HG03378 (cell line): ENCODE results near the gene CCDC92.
"Not testable (repeated sequence)": the region's sequence is repeated elsewhere in the genome, so short reads cannot be mapped to it uniquely, and the experiment has no call there.

Experiments
- ATAC-seq: cut with Tn5 transposase; IDR thresholded peaks from one replicate; pipeline ENCODE4 v1.9.1; 2021; ENCODE audit warnings: mild to moderate bottlenecking, moderate library complexity; ENCODE audit not compliant: unreplicated experiment

The CCDC92 gene

DNA sequence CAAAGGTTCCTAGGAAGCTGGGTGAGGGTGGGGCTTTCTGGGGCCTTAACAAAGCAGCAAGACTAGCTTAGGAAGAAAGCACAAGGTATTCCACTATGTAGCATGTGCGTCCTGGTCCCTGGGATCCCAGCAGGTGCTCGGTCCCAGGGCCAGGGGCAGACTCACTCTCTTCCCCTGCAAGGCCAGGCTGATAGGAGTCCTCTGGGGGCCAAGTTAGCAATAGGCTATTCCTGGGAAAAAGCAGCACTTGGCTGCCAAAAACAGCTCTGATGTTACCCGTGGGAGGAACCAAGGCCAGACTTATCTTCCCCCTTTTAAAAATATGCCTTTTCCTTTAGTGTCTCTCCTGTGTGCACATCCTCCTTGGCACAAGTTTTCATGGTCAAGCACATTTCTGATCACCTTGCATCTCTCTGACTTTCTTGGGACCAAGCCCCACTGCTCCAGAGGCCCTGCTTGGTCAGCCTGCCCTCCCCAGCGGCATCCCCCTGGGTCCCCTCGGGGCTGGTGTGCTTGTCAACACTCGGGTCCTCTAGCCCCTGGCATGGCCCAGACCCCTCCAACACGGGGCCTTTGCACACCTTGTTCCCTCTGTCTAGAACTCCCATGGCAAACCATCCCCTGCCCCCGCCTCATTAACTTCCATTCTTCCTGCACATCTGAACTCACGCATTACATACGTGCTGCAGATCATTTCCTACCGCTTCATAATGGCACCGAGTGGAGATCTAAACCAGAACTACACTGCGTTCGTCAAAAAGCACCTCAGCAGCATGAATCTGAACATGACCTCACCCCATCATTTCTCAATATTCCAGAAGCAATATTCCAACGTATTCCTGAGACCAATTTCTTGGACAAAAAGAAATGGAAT, 21.9 kb downstream of the CCDC92 start:
- ATAC-seq: no peak

DNA sequence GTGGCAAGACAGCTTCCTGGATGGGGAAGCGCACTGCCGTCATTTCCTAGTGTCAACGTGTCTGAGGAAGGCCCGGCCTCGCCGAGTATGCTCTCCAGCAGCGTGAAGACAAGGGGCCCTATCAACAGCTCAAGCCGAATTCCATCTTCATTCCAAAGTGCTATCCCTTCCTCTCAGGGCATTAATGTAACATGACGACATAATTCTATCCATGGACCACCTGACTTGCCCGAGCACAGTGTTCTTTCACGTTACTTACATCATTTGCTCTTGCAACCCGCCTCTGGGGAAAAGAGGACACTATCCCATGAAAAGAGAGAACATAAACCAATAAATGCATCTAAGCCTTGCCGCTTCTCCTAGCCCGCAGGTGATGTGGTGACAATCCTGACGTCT, 22.9 kb downstream of the CCDC92 start:
- ATAC-seq: no peak

DNA sequence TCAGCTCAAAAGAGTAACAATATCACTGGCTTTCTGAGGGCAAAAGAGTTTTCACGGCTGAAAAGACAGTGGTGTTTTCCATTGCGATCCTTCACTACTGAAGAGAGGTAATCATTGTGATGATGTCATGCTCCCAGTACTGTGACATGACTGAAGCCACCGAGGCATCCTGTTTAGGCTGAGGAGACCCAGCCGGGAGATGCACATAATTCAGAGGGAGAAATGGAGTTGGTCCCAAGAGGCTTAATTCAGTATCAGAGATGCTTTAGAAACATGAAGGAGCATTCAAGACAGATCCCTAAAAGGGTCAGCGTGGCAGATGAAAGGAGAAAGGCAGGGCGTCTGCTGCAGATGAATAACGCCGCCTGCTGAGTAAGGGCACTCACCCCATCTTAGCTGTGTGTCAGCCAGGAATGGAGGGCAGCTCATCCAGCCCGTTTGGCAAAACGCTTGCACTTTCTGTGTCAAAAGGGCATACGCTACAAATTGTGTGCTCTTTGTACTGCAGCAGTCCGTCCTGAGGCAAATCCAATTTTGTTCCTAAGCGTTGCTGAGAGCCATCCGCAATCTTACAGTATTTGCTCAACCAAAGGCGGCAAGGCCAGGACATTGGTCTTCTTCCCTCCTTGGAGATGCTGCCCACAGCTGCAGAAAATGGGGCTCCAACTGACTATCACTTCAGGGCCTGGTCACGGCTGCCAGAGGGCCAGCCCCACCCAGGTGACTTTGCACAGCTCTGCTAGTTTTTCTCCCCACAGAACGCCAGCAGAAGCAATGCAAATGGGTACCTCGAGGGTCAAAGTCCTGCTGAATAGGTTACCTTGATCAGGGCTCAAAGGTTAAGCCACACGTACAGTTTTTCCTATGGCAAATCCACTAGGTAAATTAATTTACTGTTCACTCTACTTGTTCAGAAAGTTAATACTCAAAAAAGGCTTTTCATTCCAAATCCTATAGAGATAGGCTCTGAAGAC, 23.5 kb downstream of the CCDC92 start:
- no peak for ATAC-seq

DNA sequence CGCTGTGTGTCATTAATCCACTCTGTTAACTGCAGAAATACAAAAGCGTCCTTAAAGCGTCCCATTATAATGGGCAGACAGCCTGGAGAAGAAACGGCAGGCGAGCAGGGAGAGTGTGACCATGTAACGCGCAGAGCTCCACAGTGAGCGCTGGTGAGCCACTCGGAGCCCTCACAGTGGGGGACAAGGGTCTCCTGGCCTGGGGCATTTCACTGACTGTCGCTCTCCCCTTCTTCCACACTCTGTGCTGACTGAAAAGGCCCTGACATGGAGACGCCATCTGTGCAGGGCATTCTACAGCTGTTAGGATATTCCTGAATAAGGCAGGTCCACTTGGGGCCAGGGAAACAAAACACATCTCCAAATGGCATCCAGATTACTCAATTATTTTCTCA, 24.2 kb downstream of the CCDC92 start:
- no peak for ATAC-seq

DNA sequence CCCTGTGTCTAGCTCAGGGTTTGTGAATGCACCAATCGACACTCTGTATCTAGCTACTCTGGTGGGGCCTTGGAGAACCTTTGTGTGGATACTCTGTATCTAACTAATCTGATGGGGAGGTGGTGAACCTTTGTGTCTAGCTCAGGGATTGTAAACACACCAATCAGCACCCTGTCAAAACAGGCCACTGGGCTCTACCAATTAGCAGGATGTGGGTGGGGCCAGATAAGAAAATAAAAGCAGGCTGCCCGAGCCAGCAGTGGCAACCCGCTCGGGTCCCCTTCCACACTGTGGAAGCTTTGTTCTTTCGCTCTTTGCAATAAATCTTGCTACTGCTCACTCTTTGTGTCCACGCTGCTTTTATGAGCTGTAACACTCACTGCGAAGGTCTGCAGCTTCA, 25.1 kb downstream of the CCDC92 start:
- not testable (repeated sequence) for ATAC-seq

DNA sequence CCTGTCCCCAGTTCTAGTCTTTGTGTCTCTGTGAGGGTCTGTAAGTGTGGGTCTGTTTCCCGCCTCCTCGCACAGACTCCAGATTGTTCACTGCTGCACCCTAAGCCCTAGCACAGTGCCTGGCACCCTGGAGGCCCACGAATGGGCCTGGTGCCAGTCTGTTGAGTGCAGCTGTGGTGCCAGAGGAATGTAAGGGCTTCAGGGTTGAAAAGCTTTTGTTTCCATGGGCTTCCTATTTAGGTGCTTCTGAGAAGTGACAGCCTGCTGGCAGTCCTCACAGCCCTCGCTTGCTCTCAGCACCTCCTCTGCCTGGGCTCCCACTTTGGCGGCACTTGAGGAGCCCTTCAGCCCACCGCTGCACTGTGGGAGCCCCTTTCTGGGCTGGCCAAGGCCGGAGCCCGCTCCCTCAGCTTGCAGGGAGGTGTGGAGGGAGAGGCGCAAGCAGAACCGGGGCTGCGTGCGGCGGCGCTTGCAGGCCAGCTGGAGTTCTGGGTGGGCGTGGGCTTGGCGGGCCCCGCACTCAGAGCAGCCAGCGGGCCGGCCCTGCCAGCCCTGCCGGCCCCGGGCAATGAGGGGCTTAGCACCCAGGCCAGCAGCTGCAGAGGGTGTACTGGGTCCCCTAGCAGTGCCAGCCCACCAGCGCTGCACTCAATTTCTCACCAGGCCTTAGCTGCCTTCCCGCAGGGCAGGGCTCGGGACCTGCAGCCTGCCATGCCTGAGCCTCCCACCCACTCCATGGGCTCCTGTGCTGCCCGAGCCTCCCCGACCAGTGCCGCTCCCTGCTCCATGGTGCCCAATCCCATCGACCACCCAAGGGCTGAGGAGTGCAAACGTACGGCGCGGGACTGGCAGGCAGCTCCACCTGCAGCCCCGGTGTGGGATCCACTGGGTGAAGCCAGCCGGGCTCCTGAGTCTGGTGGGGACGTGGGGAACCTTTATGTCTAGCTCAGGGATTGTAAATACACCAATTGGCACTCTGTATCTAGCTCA, 25.8 kb downstream of the CCDC92 start:
- ATAC-seq: not testable (repeated sequence)

DNA sequence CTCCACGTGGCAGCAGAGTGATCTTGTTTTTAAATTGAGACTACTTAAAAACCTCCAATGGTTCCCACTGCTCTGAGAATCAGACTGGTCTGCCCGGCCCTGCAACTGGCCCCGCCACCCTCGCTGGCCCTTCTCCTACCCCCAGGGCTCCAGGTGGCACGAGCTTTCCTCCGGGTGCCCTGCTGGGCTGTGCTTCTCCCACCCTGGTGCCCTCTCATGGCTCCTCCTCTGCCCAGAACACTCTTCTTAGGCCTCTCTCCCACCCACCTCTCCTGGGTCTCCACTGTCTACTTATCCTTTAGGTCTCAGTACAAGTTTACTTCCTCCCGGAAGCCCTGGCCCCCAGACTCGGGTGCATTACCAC, 26.5 kb downstream of the CCDC92 start:
- no peak for ATAC-seq

DNA sequence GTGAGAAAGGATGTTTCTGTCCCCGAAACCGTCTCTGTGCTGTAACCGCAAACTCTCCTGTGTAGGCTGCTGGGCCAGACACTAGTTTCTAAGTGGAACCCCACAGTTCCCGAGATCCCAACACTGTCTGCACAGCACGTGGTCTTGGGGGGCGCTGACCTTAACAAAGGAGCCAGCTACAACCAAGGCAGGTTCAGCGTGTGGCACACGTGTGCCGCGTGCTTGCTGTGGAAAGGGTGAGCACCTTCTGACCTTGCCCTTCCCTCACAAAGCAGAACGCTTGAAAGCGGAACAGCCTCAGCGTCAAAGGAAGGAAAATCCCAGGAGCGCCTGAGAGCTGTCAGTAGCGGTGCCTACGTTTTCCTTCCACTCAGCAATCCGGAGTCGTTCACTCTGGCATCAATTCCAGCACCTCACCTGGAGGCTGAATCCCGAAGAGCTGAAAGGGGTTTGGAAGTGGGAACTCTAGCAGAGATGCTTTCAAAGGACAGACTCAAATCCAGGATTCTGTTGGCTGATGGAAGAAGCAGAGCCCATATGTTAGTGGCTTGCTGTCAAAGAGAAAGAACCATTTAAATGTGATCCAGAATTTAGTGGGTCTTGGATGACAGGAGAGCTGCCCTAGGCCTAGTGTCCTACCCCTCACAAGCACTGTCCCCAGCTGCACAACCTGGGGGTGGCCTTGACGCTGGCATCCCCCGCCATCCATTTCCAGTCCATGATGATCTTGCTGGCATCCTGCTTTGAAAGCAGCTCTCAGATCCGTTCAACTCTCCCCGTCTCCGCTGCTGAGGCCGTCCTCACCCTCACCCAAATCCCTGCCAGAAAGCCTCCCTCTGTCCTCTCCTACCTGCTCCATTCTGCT, 27.1 kb downstream of the CCDC92 start:
- no peak for ATAC-seq

DNA sequence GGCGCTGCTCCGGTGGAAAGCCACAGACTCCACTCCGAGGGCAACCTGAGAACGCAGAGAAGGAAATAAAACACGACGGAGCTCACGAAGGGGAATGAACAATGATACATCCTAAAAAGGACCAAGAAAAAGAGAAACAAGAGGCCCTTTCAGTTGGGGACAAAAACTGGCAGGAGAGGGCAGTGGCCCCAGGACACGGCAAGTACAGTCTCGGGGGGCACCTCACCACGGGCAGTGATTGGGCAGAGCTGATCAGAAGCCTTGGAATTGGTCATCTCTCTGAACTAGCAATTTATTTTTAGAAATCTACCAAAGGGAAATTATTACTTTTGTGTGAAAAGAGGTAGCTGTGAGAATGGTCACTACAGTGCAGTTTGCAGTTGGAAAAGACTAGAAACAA, 27.9 kb downstream of the CCDC92 start:
- ATAC-seq: no peak

DNA sequence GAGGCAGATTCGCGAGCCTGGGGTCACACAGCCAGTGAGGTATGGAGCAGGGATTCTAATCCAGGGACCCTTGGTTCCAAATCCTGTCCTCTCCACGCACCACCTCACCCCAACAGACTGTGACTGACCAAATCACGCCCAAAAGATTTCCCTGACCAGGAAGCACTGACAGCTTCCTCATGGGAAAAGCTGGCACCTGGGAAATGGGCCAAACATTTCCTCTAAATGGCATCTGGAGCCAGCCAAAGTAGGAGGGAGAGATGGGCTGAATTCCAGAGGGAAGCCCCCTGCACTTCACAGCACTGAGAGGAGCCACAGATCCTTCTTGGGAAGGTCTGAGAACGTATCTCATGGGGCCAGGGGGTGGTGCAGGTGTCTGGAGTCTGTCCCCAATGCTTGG, 28.8 kb downstream of the CCDC92 start:
- no peak for ATAC-seq

DNA sequence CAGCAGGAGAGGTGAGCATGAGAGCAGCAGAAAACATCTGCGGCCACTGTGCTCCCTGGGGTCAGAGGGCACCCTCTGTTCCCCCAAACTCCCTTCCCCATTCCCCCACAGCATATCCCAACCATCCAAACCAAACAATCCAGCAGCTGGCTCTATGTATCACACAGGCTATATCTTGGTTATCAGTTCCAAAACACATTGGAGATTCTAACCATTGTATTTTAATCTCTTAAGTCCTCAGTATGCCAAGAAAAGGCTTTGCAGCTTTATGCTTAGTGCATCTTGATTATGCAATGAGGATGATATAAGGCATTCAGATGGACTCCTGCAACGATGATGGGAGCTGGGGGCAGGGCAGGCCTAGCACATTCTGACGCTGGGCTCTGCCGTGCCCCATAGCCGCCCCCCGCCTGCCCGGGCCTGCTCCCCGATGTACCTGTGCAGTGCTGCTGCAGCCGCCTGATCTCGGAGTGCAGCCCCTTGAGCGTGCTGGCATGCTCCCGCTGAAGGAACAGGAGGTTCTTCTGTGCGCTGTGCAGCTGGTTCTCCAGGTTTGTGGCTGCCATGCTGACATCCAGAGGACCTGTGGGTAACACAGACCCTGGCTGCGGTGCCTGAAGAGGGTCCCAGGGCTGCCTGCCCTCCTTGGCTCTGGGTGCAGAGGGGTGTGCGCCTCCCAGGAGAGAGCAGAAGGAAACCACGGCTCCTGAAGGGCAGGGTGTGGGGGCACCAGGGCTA, 29.6 kb downstream of the CCDC92 start:
- ATAC-seq: no peak

DNA sequence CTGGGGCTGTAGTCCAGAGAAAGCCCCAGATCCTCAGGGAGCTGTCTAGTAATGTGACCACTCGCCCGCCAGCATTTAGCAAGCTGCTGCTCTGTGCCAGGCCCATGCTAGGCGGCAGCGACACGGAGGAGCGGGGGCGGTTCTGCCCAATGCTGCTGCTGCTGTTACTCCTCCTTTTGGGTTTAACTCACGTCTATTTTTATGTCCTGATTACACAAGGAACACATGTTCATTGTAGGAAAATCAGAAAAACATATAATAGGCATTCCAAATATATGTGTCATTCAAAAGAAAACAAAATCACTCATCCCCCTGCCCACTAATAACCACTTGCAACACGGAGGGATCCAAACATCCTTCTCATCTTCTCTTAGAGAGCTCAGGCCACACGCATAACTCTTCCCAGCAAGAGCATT, 30.4 kb downstream of the CCDC92 start:
- no peak for ATAC-seq

DNA sequence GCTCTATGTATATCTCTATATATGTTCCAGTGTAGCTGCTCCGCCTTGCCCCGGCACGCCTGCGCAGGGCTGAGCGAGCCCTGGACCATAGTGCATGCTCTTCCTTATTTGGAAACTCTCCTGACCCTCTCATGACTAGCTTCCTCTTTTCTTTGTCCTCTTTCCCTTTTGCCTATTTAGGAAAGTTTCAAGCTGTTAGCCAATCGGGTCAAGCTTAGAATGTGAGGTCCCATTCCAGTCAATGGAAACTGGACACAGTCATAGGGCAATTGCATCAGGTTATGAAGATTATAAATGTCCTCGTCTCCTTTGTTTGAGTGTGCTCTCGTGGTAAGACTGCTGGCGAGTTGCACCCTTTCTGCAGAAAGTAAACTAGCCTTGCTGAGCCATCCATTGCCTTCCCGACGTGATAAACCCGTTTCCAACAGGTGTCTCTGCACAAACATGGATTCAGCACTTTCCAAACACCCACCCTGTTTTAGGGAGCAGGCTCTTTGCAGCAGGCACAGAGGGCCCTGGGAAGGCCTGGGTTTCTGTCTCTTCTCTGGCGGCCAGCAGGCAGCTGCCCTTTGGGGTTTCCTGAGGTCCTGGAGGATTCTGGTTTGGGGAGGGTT, 30.9 kb downstream of the CCDC92 start:
- no peak for ATAC-seq

DNA sequence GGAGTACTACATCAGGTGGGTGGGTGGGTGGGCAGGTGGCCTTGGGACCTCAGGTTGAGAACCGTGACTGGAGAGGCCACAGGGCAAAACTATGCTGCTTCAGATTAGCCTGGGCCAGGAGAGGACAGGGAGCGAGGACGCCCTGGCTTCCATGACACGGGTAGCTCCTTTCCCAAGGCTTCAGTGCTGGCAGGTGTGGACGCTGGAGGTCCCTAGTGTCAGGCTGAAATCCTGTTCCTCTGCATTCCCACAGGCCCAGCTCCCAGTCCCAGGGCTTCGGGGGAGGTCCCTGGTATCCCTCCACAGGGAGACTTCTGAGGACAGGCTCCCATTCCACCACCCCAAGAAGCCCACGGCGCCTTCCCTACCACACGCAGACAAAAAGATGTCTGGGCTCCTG, 31.6 kb downstream of the CCDC92 start:
- ATAC-seq: no peak

DNA sequence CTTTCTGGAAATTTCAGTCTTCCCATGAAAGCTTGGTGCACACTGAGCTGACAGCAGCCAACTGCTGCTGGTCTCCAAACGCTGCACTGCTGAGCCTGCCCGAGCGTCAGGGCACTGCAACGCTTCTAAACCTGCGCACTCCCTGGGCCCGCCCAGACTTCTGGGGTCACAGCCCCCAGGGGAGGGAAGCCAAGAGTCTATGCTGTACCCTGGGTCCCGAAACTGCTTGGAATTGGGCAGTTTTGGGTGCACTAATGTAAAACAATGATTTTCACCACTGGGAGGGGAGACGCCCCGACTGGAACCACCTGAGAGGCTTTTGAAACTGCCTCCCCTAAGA, 32.0 kb downstream of the CCDC92 start:
- ATAC-seq: no peak

DNA sequence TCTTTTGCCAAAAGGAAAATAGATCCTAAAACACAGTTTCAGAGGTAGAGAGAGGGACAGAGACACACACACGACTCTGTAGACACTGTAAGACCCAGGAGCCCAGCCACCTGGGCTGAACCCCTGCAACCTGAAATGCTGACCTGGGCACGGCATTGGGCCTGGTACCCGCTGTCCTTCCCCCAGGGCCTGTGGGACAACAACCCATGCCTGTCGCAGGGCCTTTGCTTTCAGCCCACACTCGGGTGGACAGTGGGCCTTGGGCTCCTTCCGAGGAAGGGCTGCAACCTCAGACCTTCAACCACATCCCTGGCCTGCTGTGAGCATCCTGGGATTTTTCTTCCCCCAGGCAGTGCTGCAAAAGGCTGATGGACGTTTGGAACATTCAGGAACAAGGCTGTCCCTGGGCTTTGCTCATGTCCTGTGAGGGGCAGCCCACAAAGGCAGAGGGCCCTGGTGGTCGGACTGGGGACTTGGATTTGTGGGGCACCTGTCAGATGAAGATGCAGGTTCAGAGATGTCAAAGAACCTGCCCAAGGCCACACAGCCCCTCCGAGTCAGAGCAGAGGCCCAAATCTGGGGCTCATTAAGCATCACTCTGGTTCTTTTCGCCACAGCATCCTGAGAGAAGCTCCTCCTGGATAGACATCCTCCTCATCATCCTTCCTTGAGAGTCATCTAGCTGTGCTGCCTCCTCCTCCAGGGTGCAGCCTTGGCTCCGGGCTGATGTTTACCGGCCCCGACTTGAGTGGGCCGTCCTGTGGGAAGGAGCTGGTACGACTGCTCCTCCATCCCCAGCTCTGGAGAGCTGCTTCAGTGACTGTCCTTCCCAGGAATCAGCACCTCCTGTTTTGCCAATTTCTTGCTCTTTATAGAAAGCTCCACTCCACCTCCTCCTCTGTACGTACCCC, 32.7 kb downstream of the CCDC92 start:
- no peak for ATAC-seq

DNA sequence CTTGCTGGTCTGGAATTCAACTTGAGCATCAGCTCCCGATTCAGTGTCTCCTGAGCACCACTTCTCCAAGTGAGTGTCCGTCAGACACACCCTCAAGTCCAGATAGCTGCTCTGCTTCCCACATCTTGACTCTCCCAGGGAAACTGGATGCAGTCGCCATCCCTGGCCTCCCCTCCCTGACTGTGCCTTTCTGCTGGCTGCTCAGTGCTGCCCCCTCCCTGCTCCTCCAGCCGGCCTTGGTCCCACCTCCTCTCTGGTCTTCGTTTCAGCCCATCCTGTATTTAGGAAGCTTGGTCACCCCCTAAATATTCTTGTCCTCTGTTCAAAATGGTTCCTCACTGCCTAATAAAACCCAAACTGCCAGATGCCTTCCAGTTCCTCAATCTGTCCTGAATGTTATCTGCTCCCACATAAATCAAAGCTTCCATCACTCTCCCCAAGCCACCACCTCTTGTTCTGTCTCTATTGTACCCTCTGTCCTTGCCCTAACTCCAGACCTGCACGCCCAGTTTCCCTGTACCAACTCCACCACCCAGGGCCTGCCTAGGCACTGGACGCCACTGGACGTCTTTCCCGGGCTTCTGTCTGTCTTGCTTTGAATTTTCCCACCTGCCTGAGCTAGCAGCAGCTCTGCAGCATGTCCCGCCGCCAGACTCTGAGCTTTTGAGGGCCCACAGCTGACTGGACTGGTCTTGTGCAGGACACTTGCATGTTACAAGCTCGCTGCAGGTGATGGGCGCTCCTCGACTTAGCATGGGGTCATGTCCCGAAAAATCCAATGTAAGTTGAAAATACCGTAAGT, 33.8 kb downstream of the CCDC92 start:
- ATAC-seq: no peak
